HG02973 (cell line): Measurements from ENCODE around the gene PDE1C.

Experiments
- ATAC-seq: cut with Tn5 transposase; IDR thresholded peaks from one replicate; pipeline ENCODE4 v1.9.1; 2021; ENCODE audit warnings: moderate library complexity; ENCODE audit not compliant: unreplicated experiment

Gene PDE1C

DNA sequence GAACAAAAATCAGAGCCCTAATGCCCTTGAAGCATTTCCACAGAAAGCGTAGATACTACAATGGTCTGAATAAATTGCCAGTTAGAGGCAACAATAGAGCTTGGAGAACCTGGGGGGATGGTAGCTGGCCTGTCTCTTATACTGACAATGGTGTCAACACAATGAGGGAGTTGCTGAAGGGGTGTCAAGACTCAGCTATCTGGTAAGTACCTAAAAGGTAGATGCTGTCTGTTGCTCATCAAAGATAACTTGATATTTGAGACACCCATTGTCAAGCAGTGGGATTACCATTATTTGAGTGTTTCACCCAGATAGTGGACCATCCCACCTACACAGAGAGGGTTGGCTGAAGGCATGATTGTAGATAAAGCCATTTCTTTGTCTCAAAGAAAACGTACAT is 72.8 kb downstream of the PDE1C start:
- no peak for ATAC-seq

DNA sequence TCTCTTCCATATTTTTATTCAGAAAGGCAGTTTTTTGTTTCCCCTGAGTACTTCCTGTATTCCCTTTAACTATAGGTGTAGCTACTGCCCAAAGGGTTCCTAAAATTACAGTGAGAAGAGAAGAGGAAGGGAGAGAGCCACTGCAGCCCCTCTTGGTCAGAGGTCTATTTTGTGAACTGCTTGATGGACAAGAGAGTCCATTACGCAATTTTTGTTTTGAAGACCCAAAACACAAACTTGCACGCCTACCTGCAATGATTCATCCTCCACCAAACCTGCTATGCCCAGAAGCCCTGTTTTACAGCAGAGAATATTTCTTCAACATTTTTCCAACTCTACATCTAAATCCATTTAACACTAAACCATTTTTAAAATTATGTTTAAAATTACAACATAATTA is 75.1 kb downstream of the PDE1C start:
- ATAC-seq = no peak

DNA sequence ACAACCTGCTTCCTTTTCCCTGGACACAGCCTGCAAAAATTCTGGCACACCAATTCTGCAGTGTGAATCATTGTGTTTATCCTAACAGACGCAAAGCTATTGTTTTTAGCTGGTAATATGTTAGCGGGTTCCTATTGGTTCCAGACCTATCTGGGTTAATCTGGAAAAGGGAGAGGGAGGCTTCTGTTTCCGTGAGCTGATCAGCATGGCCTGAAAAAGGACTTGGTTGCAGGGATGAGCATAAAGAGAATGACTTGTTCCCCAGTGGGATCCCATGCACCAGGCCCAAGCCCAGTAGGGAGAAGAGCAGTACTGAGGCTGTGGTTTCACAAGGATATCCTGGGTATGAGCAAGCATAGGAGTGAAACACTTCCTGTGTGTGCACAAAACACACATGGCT is 78.4 kb downstream of the PDE1C start:
- no peak for ATAC-seq

DNA sequence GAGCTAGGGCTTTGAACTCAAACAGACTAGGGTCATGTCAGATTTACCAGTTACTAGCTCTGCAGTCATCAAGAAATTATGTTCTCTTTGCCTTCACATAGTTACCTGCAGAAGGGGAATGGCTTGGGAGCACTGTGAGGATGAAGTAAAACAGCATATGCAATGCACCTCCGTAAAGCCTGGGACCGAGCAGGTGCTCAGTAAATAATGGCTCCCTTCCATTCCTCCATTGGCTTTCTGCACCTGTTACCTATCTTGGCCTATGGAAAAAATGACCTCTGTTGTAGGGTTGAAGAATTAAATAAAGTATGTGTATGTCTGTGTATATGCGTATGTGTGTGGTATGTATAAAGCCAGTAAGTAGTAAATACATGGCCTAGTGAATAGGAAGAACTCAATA is 78.8 kb downstream of the PDE1C start:
- ATAC-seq = no peak

DNA sequence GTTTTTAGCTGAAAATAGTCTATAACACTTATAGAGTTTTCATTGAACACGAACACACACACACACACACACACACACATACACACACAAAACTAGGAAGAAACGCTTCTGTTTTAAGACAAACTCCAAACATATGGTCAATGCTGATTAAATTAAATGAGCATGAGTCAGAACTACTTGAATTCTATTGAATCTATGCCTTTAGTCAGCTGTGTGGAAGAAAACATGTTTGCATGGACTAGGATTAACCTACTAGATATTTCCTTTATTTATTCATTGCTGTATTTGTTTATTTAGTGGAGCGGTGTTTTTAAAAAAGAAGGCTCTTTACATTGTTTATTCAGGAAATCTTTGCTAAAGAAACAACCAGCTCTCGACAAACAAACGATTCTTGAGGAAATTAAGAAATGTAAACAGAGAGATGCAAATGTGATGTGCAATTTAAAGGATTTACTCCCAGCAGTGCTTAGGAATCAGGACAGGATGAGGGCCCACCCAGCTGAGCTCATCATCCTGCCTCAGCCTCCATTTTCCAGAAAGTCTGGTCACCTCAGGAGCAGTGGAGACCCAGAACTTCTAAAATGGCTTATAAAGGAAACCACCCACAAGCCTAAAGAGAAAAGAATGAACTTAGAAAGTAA is 83.2 kb downstream of the PDE1C start:
- no peak for ATAC-seq

GRCh38 chr7:31982962-31983361 is 87.2 kb downstream of the PDE1C start:
- no peak for ATAC-seq

DNA sequence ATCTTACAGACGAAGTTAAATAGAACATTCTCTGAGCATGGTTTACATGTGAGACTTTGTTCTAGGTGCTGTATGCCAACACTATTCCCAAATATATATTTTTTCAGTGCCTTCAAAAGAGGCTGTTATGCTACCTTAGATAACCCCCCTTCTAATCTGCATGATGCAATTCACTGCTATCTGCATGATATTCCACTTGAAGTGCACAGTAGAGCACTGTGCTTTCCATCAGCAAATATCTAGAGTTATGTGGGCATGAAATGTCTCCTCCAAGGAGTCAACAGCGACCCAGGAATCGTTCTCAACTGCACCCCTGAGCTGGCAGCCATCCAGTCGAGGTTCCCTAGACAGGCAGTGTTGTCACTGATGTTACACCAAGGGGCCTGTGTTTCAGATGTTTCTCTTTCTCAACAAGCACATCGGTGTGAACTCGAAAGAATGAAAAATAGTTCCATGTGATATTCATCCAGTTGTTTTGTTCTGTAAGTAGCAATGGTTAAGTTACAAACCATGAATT is 88.3 kb downstream of the PDE1C start:
- no peak for ATAC-seq

GRCh38 chr7:31979690-31980330 is 90.4 kb downstream of the PDE1C start:
- ATAC-seq = no peak

- no peak for ATAC-seq
Observed at GRCh38 chr7:31975546-31975945, 94.7 kb downstream of the PDE1C start.

DNA sequence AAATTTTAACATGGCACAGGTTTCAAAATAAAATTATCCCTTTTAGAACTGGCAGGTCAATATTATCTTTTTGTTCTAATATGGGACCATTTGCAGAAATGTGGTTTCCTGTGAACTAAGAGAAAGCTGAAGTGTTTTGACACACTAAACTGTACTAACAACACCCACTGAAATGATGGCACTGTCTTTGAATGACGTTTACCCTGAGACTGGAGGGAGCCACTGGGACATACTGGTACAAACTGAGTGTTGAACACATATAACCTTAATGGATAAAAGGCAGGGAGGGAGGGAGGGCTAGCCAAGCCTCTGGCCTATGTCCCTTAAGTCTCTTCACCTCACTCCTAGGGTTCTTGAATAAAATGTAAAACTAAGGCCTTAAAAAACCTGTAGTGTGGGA is 95.9 kb downstream of the PDE1C start:
- no peak for ATAC-seq

DNA sequence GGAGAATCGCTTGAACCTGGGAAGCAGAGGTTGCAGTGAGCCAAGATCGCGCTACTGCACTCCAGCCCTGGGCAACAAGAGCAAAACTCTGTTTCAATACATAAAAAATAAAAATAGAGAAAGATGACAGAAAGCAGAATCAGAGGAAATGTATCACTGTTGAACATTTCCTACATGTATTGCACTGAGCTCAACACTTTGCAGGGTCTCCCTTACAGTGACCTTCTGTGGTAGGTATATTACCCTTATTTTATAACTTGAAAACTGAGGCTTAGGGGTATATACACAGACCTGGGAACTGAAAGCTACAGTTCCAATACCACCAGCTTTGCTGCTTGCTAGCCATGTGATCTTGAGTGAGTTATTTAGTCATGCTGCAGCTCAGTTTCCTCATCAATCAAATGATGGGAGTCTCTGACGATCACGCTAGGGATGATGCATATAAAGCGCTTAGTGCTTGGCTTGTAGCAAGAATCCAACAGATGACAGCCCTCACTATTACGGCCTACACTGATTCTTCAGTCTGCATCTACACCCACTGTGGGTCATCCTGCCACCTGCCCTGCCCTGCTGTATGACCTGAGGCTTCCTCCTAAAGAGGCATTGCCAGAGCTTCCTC is 99.0 kb downstream of the PDE1C start:
- no peak for ATAC-seq

- ATAC-seq = no peak
Observed at GRCh38 chr7:31970501-31970900, 99.7 kb downstream of the PDE1C start.

DNA sequence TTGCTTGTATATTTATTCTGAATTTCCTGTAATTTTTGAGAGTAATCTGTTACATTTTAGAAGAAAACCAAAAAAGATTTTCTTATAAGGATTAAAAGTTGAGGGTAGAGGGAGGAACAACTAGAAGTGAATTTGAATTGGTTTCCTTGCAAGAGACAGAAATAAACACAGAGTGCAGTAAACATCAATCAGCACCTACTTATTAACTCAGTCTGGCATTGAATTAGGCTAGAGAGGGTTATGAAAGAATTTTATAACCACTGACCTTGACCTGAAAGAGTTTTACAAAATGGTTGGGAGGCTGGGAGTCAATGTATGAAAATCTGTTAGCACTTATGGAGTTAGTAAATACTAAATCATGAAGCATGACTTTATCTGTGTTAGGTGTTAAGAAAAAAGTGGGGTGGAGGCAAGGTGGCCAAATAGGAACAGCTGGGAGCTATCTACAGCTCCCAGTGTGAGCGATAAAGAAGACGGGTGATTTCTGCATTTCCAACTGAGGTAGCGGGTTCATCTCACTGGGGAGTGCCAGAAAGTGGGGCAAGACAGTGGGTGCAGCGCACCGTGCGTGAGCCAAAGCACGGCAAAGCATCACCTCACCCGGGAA is 106.5 kb downstream of the PDE1C start:
- ATAC-seq = no peak

DNA sequence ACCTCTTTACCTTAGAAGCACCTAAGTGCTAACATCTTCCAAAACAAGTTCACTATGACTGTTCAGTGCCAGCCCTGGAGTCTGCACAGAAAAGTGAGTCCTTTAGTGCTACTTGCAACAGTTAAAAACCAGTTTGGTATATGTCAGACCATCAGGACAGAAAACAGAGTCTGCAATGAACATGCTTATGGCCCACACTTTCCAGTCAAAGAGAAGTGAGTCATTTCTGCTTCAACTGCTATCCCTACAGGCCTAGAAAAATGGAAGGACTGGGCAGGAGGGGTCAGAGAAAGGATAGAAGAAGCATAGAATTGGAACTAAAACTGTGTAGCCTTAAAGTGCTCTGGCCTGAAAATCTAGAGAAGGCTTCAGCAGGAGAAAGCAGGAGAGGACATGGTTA is 108.0 kb downstream of the PDE1C start:
- ATAC-seq = no peak

GRCh38 chr7:31958226-31958625 is 112.0 kb downstream of the PDE1C start:
- ATAC-seq = no peak

DNA sequence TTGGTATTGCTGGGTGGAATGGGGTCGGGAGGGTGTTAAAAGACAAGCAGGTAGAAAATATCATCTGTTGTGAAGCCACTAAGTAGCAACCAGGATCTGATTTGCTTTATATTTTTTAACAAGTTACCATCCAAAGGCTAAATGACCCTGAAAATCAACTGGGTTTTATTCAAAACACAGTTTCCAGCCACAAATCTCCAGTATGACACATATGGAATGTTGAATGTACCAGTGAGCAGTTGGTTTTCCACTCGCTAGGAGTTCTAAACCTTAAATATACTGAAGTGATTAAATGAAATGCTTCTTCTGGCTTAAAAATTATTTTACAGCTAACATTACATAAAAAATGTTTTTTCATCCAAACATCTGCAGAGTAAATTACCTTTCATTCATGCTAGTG is 112.5 kb downstream of the PDE1C start:
- no peak for ATAC-seq

DNA sequence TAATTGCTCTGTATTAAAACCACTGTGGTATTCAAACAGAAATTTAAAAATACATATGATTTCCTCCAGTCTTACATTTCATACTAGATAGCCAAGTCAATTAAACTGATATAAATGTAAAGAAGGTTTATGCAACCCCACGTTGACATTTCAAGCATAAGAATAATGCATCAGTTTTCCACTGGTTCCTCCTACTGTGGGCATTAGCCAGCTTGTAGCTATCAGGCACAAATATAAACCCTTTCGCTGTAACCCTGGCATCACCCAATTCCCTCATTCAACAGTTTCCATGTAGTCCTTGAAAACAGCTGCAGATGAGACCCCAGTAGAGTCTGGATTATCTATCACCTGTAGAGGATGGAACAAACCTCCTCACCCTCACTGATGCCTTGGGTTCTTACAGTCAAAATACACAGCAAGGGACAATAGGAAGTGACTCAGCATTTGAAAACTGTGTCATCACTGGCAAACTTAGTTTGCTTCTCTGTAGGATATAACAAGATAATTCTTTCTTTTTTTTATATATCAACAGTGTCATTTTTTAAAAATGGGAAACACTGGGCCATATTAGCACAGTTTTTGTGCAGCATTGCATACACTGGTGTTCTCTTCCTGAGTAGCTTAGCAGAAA is 113.0 kb downstream of the PDE1C start:
- ATAC-seq = no peak

GRCh38 chr7:31955641-31956040 is 114.6 kb downstream of the PDE1C start:
- ATAC-seq = no peak

- ATAC-seq = no peak
Observed at GRCh38 chr7:31955021-31955420, 115.2 kb downstream of the PDE1C start.

GRCh38 chr7:31954500-31954899 is 115.7 kb downstream of the PDE1C start:
- ATAC-seq = no peak

DNA sequence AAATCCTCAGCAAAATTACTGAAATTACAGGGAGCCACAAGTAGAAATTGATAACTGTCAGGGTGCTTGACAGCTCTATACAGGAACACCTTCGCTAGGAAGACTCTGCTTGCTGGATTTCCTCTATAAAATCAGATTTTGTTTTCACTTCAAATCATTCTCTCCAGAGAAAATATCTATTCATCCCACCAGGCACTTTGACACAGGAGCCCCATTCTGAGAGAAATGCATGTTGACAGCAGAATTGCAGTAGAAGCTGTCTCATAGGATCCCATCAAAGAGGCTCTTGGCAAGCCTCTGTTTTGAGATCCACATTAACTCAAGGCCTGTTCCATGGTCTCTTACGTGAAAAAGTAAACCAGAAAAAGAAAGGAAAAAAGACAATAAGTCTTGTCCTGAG is 116.8 kb downstream of the PDE1C start:
- ATAC-seq = no peak
